Fibroblast of pulmonary artery (primary cell): Measurements from ENCODE around the gene MED10.

ENCODE experiments used
- DNase-seq: peaks from one replicate; pipeline ENCODE4 v3.0.0-alpha.2; 2010; ENCODE audit warnings: low read depth
- H3K4me3 ChIP-seq: replicated peaks from 2 replicates; pipeline ENCODE4 v1.5.1; 2011; ENCODE audit warnings: low read depth, mild to moderate bottlenecking, control low read depth, low read length, moderate library complexity
- CTCF ChIP-seq: IDR thresholded peaks from 2 replicates; pipeline ENCODE4 v1.5.1; 2011; ENCODE audit warnings: mild to moderate bottlenecking, control low read depth, low read length, inconsistent platforms; ENCODE audit errors: missing control alignments

Gene MED10

DNA sequence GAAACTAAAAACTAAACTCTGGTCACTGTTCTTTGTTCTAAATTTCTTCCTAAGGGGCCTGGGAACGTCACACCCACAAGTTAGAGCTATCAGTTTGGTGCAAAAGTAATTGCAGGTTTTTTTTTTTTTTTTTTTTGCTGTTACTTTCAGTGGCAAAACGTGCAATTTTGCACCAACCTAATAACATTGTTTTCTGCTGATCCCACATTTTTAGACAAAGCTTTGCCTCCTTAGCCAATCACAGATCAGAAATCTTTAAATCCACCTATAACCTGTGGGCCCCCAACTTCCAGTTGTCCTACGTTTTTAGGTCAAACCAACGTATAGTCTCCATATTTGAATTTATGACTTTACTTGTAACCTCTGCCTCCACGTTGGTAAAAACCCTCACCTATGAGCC, 11.1 kb upstream of the MED10 start:
- no peak overlapping the region for H3K4me3 ChIP-seq
- TF ChIP-seq CTCF: no peak

GRCh38 chr5:6387970-6388369, 9.6 kb upstream of the MED10 start:
- DNase-seq: no peak
- no peak overlapping the region for H3K4me3 ChIP-seq
- TF ChIP-seq CTCF: no peak

More for the DNA sequence above, 11.1 kb upstream of the MED10 start:
- no peak for DNase-seq

DNA sequence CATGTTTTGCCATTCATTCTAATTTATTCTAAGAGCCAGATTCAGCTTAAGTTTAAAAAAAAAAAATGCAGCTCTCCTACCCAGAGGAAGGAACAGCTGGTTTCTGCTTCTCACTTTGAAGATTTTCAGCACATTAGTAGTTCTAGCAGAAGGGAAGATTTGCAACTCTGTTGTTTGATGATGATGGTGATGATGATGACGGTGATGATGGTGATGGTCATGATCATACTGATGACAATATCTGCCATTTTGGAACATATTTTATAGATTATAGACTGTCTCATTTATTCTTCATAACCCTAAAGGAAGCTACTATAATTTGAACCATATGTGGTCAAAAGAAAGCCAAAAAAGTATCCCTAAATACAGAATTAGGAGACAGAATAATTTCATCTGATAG, 7.9 kb upstream of the MED10 start:
- no peak overlapping the region for H3K4me3 ChIP-seq
- no peak for TF ChIP-seq CTCF
- DNase-seq: no peak

DNA sequence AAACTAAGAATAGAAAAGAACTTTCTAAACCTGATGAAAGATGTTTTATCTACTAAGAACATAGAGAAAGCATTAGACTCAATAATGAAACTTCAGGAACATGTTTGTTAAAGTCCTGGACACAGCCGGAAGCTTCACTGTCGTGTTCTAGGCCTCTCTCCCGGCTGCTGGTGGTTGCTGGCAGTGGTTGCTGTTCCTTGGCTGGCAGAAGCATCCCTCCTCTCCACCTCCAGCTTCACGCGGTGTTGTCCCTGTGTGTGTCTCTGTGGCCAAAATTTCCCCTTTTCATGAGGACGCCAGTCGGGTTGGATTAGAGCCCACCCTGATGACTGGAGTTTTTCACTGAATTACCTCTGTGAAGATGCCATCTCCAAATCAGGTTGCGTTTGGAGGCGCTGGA, 6.5 kb upstream of the MED10 start:
- H3K4me3 ChIP-seq: no peak overlapping the region
- no peak for DNase-seq
- TF ChIP-seq CTCF: no peak

- DNase-seq: no peak
- no peak for TF ChIP-seq CTCF
- H3K4me3 ChIP-seq: no peak overlapping the region
Observed at GRCh38 chr5:6383376-6383775, 5.0 kb upstream of the MED10 start.

DNA sequence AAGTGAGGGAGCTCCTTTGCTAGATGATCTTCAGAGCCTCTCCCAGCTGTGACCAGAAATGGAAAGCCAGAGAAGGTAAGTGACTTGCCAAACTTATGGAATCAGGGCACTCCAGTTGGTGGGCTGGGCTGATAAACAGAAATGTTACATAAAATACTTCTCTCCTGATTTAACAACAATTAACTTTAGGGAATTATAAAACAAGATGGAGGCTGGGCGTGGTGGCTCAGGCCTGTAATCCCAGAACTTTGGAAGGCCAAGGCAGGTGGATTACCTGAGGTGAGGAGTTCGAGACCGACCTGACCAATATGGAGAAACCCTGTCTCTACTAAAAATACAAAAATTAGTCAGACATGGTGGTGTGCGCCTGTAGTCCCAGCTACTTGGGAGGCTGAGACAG, 899 bp upstream of the MED10 start:
- TF ChIP-seq CTCF: no peak
- no peak for DNase-seq
- H3K4me3 ChIP-seq: no peak overlapping the region

DNA sequence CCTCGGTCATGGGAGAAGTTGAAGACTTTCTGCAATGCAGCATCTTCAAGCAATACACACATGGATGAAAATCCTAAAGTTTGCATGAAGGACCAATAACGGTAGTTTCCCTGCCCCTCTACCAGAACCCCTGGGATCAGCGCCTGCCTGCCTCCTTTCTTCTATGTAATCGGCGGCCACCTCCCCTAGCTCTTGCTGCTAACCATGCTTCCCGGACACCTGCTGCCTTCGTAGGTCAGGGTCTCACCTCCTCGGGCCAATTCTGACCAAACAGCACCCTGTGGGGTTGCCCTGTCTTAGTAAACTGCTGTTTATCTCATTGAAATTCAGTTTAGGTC, 388 bp upstream of the MED10 start:
- no peak for TF ChIP-seq CTCF
- no peak for DNase-seq
- peak overlapping the region; percentile 98 for H3K4me3 ChIP-seq
